H7 (cell line): ENCODE measurements around the gene FHOD3. TPM values are rescaled to one million over a fixed set of nuclear protein-coding genes. Genes with fewer than 3 reads are reported as not detected.

Experiments
- DNase-seq: peaks from one replicate; pipeline ENCODE4 v3.0.0; 2012
- H3K27me3 ChIP-seq: 2 replicates; pipeline ENCODE4 v1.6.0; 2011; ENCODE audit warnings: mild to moderate bottlenecking, low read length; ENCODE audit not compliant: control insufficient read depth, insufficient read depth
- H3K36me3 ChIP-seq: replicated peaks from 2 replicates; pipeline ENCODE4 v1.5.1; 2011; ENCODE audit warnings: low read length; ENCODE audit not compliant: control insufficient read depth, insufficient read depth
- H3K4me3 ChIP-seq: 2 replicates; pipeline ENCODE4 v1.5.1; 2011; ENCODE audit warnings: low read depth, mild to moderate bottlenecking, control low read depth, low read length, moderate library complexity; ENCODE audit not compliant: insufficient read depth
- total RNA-seq: library from RNA; depleted of rRNA; stranded (reverse); fragments of >200 nt; shearing (Covaris generic); gene quantifications from 2 replicates; pipeline ENCODE4 v1.2.3, GENCODE V29; 2014

The FHOD3 gene
- total RNA-seq, 1 experiment from 2014 or later: 1.8 TPM

GRCh38 chr18:36494160-36494437, 196.6 kb downstream of the FHOD3 start:
- Histone ChIP-seq H3K4me3 (no peak overlapping the region), H3K36me3 (no peaks in the 10 kb centered on the region), H3K27me3 (no peaks in the 10 kb centered on the region)
- DNase-seq: no peak

GRCh38 chr18:36496022-36496421, 198.5 kb downstream of the FHOD3 start:
- Histone ChIP-seq H3K27me3 (no peaks in the 10 kb centered on the region), H3K36me3 (no peaks in the 10 kb centered on the region), H3K4me3 (no peak overlapping the region)
- no peak for DNase-seq

GRCh38 chr18:36499938-36500337, 202.4 kb downstream of the FHOD3 start:
- Histone ChIP-seq H3K27me3 (no peaks in the 10 kb centered on the region), H3K36me3 (no peaks in the 10 kb centered on the region), H3K4me3 (no peak overlapping the region)
- DNase-seq: no peak

GRCh38 chr18:36501100-36501499, 203.6 kb downstream of the FHOD3 start:
- Histone ChIP-seq H3K36me3 (no peaks in the 10 kb centered on the region), H3K4me3 (no peak overlapping the region), H3K27me3 (no peaks in the 10 kb centered on the region)
- no peak for DNase-seq

GRCh38 chr18:36503477-36503876, 206.0 kb downstream of the FHOD3 start:
- DNase-seq: no peak
- no peaks in the 10 kb centered on the region for H3K36me3 ChIP-seq

GRCh38 chr18:36504928-36505327, 207.4 kb downstream of the FHOD3 start:
- H3K36me3 ChIP-seq: no peaks in the 10 kb centered on the region
- no peaks in the 10 kb centered on the region for H3K27me3 ChIP-seq
- DNase-seq: no peak
- H3K4me3 ChIP-seq: no peak overlapping the region

More at GRCh38 chr18:36503477-36503876, 206.0 kb downstream of the FHOD3 start:
- H3K27me3 ChIP-seq: no peaks in the 10 kb centered on the region
- H3K4me3 ChIP-seq: no peak overlapping the region

- H3K4me3 ChIP-seq: no peak overlapping the region
- H3K27me3 ChIP-seq: no peaks in the 10 kb centered on the region
- no peak for DNase-seq
- no peaks in the 10 kb centered on the region for H3K36me3 ChIP-seq
Observed at GRCh38 chr18:36505665-36506064, 208.2 kb downstream of the FHOD3 start.

GRCh38 chr18:36509646-36510197, 212.2 kb downstream of the FHOD3 start:
- Histone ChIP-seq H3K4me3 (no peak overlapping the region), H3K27me3 (no peaks in the 10 kb centered on the region), H3K36me3 (no peaks in the 10 kb centered on the region)
- DNase-seq: no peak

GRCh38 chr18:36511791-36512352, 214.4 kb downstream of the FHOD3 start:
- Histone ChIP-seq H3K27me3 (no peaks in the 10 kb centered on the region), H3K36me3 (no peaks in the 10 kb centered on the region), H3K4me3 (no peak overlapping the region)
- no peak for DNase-seq

- no peak for DNase-seq
- no peaks in the 10 kb centered on the region for H3K27me3 ChIP-seq
- no peak overlapping the region for H3K4me3 ChIP-seq
- H3K36me3 ChIP-seq: no peaks in the 10 kb centered on the region
Observed at GRCh38 chr18:36513556-36513955, 216.0 kb downstream of the FHOD3 start.

GRCh38 chr18:36514778-36515177, 217.3 kb downstream of the FHOD3 start:
- H3K4me3 ChIP-seq: no peak overlapping the region
- peak; percentile 60 for DNase-seq

GRCh38 chr18:36516258-36516657, 218.7 kb downstream of the FHOD3 start:
- DNase-seq: no peak
- Histone ChIP-seq H3K27me3 (no peaks in the 10 kb centered on the region), H3K4me3 (no peak overlapping the region), H3K36me3 (no peaks in the 10 kb centered on the region)

More at GRCh38 chr18:36514778-36515177, 217.3 kb downstream of the FHOD3 start:
- Histone ChIP-seq H3K36me3 (no peaks in the 10 kb centered on the region), H3K27me3 (no peaks in the 10 kb centered on the region)

- no peak for DNase-seq
- H3K36me3 ChIP-seq: no peaks in the 10 kb centered on the region
- H3K27me3 ChIP-seq: no peaks in the 10 kb centered on the region
- H3K4me3 ChIP-seq: no peak overlapping the region
Observed at GRCh38 chr18:36516726-36517125, 219.2 kb downstream of the FHOD3 start.

- H3K36me3 ChIP-seq: no peaks in the 10 kb centered on the region
- no peak for DNase-seq
- H3K4me3 ChIP-seq: no peak overlapping the region
- no peaks in the 10 kb centered on the region for H3K27me3 ChIP-seq
Observed at GRCh38 chr18:36518839-36519238, 221.3 kb downstream of the FHOD3 start.

GRCh38 chr18:36519358-36519757, 221.8 kb downstream of the FHOD3 start:
- Histone ChIP-seq H3K4me3 (no peak overlapping the region), H3K27me3 (no peaks in the 10 kb centered on the region), H3K36me3 (no peaks in the 10 kb centered on the region)
- no peak for DNase-seq

GRCh38 chr18:36522509-36522908, 225.0 kb downstream of the FHOD3 start:
- H3K36me3 ChIP-seq: no peaks in the 10 kb centered on the region
- DNase-seq: no peak
- H3K27me3 ChIP-seq: no peaks in the 10 kb centered on the region
- H3K4me3 ChIP-seq: no peak overlapping the region
